ENCODE data around the gene CAPS. TPM values are rescaled to one million over a fixed set of nuclear protein-coding genes. Genes with fewer than 3 reads are reported as not detected.

Gene CAPS
- polyA plus RNA-seq, 4 donors, result 7.2 to 53.8 (median 23.4) TPM

Other genes starting within 250 kb of the CAPS start
- 10 to 100 TPM; 29.7 to 63.3 (median 35.6) TPM for gene MICOS13, start 233.7 kb upstream of the CAPS start, polyA plus RNA-seq (ENCODE audit: insufficient read length in 4 of 4)
- gene HSD11B1L, start 233.2 kb upstream of the CAPS start, polyA plus RNA-seq (ENCODE audit: insufficient read length in 4 of 4), result 10 to 100 TPM in 1 of 4 donors, 1 to 10 TPM in 3; 7.3 to 17.4 (median 8.8) TPM
- 100 to 1,000 TPM; 484 to 769 (median 619) TPM for gene RPL36, start 224.0 kb upstream of the CAPS start, polyA plus RNA-seq (ENCODE audit: insufficient read length in 4 of 4)
- gene LONP1, start 194.1 kb upstream of the CAPS start, polyA plus RNA-seq (ENCODE audit: insufficient read length in 4 of 4), result 10 to 100 TPM; 33.0 to 61.4 (median 45.0) TPM
- gene CATSPERD, start 193.6 kb upstream of the CAPS start, polyA plus RNA-seq (ENCODE audit: insufficient read length in 4 of 4), result not detected
- gene PRR22, start 129.5 kb upstream of the CAPS start, polyA plus RNA-seq (ENCODE audit: insufficient read length in 4 of 4), result 1 to 10 TPM; 1.7 to 4.4 (median 2.3) TPM
- gene DUS3L, start 123.1 kb upstream of the CAPS start, polyA plus RNA-seq (ENCODE audit: insufficient read length in 4 of 4), result 10 to 100 TPM; 16.1 to 33.3 (median 24.3) TPM
- gene NRTN, start 109.2 kb upstream of the CAPS start, polyA plus RNA-seq (ENCODE audit: insufficient read length in 4 of 4), result 1 to 10 TPM in 3 of 4 donors, under 1 TPM in 1; 1.00 to 3.4 (median 2.4) TPM
- 10 to 100 TPM in 2 of 4 donors, 1 to 10 TPM in 1, under 1 TPM in 1; 0.25 to 12.0 (median 8.0) TPM for gene FUT6, start 74.6 kb upstream of the CAPS start, polyA plus RNA-seq (ENCODE audit: insufficient read length in 4 of 4)
- gene FUT3, start 62.8 kb upstream of the CAPS start, polyA plus RNA-seq (ENCODE audit: insufficient read length in 4 of 4), result under 1 TPM in 3 of 4 donors, not detected in 1; 0.14 to 0.95 (median 0.55) TPM
- gene FUT5, start 43.7 kb upstream of the CAPS start, polyA plus RNA-seq (ENCODE audit: insufficient read length in 4 of 4), result under 1 TPM in 2 of 4 donors, not detected in 2; 0.11 to 0.12 TPM
- gene NDUFA11, start 10.5 kb upstream of the CAPS start, polyA plus RNA-seq (ENCODE audit: insufficient read length in 4 of 4), result 100 to 1,000 TPM; 129 to 208 (median 143) TPM
- 10 to 100 TPM in 1 of 4 donors, 1 to 10 TPM in 3; 3.9 to 11.1 (median 5.5) TPM for gene VMAC, start 9.4 kb upstream of the CAPS start, polyA plus RNA-seq (ENCODE audit: insufficient read length in 4 of 4)
- gene RANBP3, start 63.9 kb downstream of the CAPS start, polyA plus RNA-seq (ENCODE audit: insufficient read length in 4 of 4), result 10 to 100 TPM; 65.6 to 76.8 (median 69.5) TPM
- gene RFX2, start 196.2 kb downstream of the CAPS start, polyA plus RNA-seq (ENCODE audit: insufficient read length in 4 of 4), result 1 to 10 TPM; 5.9 to 9.5 (median 7.5) TPM
- gene ACSBG2, start 221.4 kb downstream of the CAPS start, polyA plus RNA-seq (ENCODE audit: insufficient read length in 4 of 4), result 1 to 10 TPM in 2 of 4 donors, under 1 TPM in 2; 0.64 to 2.6 (median 1.1) TPM

Data from left renal pelvis (tissue), 4 donors.